GM21367 (cell line): ENCODE results near the gene ZNF497.
"Not testable (repeated sequence)": the region's sequence is repeated elsewhere in the genome, so short reads cannot be mapped to it uniquely, and the experiment has no call there.

ENCODE experiments used
- ATAC-seq: cut with Tn5 transposase; IDR thresholded peaks from one replicate; pipeline ENCODE4 v1.9.1; 2021; ENCODE audit not compliant: unreplicated experiment

ZNF497 gene

DNA sequence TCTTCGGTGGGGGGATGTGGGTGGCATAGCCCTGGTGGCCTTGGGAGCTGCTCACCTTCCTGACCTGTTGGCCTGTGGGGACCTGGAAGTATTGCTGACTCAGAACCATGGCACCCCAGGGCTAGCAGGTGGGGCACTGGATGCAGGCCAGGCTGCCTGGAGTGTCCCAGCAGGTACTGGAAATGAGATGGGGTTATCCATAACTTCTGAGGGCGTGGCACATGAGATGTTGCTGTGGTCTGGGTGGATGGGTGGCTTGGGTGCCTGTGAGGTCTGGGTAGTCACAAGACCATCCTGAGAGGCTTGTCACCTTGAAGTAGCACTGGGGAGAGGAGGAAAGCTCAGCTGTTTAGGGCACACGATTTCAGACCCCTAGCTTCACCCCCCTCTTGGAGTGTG lies 32.3 kb upstream of the ZNF497 start:
- no peak for ATAC-seq

DNA sequence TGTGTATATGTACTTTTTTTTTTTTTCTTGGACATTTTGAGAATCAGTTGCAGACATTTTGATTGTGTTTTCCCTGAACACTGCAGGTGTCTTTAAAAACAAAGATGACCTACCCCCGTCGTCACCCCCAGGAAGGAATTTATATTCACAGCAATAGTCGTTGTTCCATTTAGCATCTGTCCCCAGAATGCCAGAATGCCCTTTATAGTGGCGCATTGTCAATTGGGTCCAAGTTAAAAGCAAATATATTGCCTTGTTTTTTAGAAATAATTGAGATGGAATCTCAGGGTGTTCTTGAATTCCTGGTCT lies 31.1 kb upstream of the ZNF497 start:
- no peak for ATAC-seq

DNA sequence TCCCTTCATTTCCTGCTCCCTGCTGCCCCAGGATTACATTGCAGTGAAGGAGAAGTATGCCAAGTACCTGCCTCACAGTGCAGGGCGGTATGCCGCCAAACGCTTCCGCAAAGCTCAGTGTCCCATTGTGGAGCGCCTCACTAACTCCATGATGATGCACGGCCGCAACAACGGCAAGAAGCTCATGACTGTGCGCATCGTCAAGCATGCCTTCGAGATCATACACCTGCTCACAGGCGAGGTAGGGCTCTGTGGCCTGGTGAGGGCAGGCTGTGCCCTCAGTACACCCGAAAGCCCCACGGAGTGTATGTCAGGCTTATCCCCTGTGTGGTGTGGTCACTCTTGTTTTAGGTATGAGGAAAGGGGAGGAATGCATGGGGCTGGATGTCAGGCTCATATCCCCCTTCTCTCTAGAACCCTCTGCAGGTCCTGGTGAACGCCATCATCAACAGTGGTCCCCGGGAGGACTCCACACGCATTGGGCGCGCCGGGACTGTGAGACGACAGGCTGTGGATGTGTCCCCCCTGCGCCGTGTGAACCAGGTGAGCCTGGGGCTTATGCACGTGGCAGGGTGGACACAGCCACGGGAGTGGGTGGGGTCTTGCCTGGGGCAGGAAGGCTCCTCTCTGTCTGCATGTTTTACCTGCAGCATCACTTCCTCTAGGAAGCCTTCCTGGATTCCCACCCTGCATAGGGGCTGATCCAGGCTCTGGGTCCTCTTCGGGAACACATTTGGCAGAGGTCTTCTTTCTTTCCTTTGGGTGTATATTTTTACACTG lies 30.6 kb upstream of the ZNF497 start:
- no peak for ATAC-seq

DNA sequence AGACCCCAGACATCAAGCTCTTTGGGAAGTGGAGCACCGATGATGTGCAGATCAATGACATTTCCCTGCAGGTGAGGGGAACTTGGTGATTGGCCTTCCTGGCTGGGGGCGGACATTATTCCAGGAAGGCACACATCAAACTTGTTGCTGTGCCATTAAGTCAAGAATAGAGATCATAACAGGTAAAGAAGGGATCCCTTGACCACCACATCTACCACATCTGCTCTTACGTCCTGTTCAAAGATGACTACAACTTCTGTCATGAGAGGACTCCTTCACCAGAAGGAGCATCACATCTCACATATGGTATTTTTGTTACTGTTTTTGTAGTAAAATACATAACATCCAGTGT lies 25.6 kb upstream of the ZNF497 start:
- ATAC-seq = no peak

DNA sequence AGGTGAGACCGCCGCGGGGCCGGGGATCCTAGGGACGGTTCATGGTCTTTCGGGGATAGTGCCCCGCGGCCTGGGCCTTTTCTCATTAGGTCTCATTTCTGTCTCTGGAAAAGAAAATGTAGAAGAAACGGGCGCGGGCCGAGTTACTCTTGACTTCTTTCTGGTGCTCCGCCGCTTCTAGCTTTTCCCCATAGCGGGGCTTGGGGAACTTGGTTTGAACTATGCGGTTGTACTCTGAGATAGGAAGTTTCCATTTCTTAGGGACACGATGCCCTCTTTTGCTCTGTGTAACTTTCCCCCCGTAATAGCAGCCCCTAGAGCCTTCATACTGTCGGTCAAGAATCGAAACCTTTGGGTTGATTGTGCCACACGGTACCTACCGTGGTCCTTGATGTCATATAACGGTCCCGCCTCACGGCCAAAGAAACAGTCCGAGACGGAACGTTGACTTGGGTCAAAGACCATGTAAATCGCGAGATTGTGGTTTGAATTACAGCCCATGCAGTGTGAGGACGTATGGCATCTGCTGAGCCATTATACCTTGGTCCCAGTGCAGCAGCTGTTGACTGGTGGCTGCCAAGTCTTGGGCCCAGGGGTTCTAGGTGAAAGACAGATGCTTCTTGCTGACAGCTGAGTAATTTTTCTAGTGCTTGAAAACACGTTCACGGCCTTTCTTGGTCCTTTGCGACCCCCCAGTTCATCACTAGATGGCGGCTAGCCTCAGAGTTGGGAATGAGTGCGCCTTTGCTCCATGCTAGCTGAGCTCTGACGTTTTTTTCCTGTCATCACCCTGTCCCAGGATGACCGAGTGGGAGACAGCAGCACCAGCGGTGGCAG lies 25.0 kb upstream of the ZNF497 start:
- no peak for ATAC-seq

DNA sequence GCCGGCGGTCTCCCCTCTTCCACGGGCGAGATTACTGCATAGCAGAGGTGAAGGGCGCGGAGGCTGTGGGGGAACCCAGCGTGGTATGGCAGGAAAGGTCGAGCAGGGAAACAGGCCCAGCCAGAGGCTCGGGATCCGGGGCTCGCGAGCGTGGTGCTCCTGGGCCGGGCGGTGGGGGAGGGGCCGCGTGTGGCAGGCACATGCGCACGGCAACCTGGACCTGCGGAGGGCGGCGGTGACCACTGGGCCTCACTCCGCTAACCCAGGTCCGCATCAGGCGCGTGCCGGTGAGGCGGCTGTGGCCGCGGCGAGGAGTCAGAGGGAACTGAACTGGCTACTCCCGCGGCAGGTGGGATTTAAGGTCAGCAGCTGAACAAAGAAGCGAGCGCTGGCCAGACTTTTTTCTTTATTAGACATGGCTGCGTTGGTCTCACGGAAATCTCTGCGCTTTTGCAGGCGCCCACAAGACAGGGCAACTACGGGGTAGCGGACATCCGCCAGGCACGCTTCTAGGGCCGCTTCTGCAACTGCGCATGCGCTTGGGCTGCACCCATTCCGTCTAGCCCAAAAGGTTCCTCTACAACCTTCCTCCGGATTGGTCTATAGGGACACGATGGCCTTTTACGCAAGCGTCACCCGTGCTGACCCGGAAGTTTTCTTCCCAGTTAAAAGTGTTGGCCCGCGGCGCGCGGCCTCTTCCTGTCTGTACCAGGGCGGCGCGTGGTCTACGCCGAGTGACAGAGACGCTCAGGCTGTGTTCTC lies 24.2 kb upstream of the ZNF497 start, which contains the start of gene RPS5:
Gene RPS5 (plus strand): TSS at position 694 of the 762 bp plus-strand sequence. CDS start 869 bp downstream, outside the sequence.
- peak; percentile 82 for ATAC-seq

DNA sequence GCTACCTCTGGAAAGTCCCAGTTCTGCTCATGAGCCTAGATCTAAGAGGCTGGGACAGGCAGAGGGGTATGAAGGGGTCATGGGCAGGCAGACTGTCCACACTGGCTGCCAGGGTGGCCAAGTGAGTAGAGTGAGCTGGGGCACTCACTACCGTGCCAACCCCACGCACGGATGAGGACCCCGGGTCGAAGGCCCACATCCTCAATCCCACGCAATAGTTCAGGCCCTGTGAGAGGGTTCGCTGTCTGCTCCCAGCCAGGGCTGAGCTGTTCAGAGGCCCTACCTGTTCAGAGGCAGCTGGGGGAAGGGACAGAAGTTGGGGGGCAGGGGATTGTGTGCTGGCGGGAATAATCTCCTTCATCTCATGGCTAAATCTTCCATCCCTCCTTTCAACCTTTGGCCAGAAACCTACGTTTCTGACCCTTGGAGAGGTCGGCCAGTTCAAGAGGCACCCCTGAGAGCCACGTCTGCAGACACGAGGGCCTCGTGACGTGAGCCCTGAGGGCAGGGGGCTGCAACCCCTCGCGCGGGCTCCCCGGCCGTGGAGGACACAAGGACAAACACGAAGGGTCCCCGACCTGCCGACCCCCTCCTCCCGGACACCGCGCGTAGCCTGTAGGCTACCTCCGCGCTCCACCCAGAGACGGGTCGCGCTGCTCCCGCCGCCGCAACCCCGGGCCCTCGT lies 23.5 kb upstream of the ZNF497 start:
- peak; percentile 3 for ATAC-seq

DNA sequence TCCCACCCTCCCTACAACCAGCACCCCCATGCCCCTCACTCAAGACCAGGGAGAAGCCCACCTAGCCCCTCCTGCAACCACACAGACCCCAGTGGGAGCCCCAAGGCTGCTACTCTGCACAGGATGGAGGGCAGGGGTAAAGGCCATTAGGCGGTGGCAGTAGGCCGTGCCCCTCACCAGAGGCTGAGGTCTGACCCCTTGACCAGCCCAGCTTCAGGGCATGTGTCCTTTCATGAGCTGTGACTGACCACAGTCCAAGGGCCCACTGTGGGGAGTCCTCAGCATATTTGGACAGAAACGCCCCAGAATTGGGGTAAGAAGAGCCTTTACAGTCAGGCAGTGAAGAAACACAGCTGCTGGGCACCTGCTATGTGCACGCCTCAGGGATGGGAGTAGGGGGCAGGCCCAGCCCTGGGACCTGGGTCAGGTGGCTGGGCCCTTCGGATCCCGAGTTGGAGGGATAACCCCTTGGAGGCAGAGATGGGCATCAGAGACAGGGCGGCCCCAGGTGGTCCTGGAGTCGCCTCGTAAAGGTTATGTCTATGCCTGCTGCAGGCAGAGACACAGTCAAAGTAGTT lies 22.9 kb upstream of the ZNF497 start:
- ATAC-seq = no peak

DNA sequence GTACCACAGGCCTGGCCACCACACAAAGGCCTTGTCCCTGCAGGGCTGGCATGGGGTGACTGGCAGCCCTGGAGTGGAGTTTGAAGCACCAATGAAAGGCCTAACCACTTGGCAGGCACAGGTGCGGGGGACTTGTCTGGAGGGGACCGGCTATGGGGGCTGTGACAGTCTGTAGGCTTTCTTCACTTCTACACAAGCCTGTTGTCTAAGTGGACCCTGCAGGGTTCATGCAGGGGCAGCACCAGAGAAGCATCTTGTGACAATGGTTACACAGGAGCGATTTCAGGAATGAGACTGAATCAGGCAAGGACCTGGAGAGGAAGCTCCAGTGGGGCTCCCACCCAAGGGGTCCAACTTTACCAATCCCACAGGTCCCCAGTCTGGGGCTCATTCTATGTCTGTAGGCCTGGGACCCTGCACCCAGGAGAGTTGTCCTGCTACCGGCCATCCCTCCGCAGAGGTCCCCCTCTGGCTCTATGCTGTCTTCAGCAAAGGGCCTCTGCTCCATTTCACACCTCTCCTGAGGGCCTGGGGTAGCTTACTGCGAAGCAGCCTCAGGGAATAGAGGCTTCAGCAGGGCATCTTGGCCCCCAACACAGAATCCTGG lies 20.5 kb upstream of the ZNF497 start:
- ATAC-seq = no peak

DNA sequence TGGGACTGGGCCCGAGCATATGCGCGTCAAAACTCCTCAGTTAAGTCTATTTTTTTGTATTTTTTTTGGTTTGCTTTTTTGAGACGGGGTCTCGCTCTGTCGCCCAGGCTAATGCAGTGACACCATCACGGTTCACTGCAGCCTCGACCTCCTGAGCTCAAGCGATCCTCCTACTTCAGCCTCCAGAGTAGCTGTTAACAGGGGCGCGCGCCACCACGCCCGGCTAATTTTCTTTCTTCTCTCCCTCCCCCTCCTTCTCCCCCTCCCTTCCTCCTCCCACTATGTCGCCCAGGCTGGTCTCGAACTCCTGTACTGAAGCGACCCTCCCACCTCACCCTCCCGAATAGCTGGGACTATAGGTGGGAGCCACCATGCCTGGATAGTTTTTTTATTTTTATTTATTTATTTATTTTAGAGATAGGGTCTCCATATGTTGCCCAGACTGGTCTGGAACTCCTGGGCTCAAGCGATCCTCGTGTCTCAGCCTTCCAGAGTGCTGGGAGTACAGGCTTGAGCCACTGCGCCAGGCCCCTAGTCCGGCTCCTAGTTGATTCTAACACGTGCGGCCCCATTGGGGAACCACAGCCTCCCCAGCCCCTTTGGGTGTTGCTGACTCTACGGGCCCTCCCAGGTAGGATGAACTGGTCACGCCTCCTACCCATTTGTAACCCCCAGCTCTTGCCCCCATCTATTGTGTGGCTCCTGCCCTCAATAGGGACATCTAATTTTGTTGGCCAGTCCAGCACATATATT lies 19.1 kb upstream of the ZNF497 start:
- no peak for ATAC-seq

DNA sequence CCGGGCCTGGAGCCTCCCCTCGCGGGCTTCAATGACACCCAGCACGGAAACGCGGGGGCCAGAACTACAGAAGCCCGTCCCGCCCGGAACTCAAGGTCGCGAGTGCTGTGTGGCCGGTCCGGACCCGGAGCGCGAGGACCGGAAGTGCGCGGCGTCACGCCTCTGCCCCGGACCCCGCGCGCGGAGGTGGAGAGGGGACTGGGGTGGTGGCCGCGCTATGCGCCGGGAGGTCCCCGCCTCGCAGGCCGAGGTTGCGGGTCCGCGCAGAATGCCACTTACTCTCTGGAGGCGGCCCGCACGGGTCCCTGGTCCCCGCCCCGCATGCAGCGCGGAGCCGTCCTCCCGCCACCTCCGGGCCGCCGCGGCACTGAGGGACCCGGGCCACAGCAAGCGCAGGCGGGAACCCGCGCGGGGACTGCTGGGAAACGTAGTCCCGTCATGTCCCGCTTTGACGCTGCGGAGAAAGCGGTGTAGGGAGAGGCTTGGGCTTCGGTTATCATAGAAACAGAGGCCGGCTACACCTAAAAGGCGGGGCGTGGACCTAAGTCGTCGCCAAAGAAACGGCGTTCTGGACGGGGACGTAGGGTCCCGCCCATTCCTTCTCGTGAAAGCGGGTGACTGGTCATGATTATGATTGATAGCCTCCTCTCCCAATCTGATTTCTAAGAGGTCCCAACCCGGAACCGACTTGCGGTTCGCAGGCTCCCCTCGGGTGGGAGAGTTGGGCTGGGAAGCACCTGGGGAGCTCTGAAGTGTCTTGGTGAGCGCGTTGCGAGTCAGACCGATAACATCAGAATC lies 18.3 kb upstream of the ZNF497 start, which contains the start of gene ZNF837:
Gene ZNF837 (minus strand): TSS at position 369 of the 798 bp plus-strand sequence. CDS start 11,698 bp downstream, outside the sequence.
- ATAC-seq = peak; percentile 68

DNA sequence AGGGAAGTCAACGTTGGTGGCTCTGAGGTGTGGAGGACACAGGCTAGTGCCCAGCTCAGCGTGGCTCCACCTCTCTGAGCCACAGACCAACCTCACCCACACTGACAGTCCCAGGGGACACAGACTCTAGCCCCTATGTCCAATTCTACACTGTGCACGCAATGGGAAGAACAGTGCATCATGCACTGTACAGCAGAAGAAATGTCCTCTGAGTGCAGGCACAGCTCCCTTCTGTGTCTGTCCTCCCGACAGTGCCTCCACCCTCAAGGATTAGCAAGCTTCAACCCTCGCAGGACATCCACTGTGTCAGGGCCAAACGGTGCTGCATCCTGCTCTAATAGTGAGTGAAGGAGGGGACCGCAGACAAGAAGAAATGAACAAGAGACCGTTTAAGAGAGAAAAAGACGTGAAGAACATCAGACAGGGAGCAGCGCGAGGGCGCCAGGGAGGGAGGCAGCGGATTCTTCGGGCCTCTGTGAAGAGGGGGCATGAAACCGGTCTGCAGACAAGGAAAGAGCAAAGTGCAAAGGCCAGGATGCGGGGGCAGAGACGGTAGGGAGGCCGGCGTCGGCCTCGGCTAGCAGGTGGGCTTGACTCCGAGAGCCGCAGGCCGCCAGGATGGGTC lies 17.6 kb upstream of the ZNF497 start:
- ATAC-seq = no peak

DNA sequence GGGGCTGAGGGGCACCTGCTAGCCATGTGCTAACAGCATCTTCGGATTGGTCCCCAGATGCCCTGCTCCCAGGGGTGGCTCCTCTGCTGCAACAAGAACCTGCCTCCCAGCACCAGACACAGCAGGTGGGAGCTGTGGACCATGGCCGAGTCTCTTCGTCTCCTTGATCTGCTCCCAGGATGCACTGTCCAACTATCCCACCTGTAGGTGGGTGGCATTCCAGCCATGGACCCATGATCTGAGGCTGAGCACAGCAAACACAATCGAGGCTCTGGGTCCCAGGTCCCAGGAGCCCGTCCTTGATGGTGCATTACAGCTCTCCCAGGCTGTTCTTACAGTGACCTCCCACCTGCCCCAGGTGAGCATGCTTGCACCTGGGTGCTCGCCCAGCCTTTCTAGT lies 16.7 kb upstream of the ZNF497 start:
- no peak for ATAC-seq

DNA sequence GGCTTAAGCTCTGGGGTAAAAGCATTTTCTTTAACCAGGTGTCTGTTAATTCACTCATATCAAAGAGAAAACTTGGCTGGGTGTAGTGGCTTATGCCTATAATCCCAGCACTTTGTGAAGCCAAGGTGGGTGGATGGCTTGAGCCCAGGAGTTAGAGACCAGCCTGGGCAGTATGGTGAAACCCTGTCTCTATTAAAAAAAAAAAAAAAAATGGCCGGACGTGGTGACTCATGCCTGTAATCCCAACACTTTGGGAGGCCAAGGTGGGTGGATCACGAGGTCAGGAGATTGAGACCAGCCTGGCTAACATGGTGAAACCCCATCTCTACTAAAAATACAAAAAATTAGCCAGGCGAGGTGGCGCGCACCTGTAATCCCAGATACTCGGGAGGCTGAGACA lies 14.2 kb upstream of the ZNF497 start:
- ATAC-seq = not testable (repeated sequence)

DNA sequence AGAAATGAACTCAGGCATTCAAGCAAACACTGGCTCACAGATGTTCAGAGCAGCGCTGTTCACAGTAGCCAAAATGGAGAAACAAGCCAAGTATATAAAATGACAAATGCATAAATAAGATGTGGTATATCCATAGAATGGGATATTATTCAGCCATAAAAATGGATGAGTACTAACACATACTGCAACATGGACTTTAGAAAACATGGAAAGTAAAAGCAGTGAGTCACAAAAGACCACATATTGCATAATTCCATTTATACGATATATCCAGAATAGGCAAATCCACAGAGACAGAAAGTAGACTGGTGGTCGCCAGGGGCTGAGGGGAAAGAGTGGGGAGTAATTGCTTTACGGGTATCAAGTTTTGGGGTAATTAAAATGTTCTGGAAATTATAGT lies 11.6 kb upstream of the ZNF497 start:
- no peak for ATAC-seq

DNA sequence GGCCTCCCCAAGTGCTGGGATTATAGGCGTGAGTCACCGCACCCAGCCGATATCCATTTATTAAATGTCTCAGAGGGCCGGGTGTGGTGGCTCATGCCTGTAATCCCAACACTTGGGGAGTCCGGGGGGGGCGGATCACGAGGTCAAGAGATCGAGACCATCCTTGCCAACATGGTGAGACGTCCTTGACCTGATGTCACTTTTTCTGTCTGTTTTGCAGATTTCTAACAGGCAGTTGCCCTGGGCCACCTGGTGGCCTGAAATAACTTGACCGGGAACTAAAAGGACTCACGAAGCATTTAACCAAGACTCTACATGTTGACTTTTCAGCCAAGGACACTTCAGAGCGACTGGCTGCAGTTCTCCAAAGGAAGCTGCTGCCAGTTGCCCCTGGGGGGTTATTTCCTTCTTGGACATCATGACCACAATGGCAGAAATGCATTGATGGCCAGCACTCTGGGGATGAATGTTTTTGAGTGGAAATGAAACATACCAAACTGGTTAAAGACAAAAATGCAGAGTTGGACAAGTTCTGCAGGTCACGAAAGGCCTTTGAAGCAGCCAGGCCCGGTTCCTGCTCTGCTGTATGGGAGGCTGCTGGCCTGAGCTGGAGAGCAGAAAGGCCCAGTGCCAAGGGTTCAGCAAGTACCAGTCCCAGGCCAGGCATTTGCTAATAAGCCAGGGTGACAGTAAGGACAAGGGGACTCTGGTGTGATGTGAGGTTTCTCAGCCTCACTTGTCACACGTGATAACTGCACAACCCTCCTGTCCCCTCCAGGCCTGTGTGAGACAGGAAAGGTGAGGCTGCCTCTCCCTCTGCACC lies 10.0 kb upstream of the ZNF497 start:
- ATAC-seq = no peak

DNA sequence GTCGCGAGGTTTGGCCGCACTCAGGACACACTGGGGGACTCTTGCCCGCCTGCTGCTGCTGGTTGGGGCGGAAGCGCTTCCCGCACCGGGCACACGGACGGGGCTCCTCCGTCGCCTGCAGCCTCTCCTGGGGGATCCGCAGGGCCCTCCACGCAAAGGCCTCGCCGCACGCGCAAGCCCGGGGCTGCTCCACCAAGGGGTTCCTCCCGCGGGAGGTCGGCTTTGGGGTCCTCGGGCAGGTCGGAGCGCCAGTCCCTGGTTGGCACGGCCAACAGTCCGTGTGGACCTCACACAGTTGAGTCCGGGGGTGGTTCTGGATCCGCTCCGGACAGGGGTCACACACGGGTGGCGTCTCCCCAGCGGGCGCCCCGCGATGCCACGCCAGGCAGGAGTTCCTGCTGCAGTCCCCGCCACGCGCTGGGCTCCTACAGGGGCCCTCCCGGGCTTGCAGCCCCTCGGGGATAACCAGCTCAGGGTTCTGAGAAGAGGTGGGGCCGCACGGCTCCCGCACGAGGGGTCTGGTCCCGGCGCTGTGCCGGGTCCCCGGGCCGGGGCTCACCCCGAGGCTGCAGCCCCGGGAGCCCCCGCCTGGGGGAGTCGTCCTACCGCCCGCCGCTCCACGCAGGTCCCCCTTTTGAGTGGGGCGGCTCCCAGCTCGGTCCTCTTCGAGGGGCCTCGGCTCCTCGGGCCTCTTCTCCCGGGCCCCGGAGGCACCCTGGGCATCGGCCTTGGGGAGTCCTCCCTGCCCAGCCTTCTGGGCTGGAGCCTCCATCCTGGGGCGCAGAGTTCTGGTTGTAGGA lies 6.2 kb upstream of the ZNF497 start:
- no peak for ATAC-seq
